ES-I3 (cell line): ENCODE measurements around the gene COPS8.

ENCODE experiments used
- H3K36me3 ChIP-seq: 2 replicates; pipeline ENCODE4 v1.6.1; 2013; ENCODE audit warnings: mild to moderate bottlenecking, low read length, control low read depth, moderate library complexity; ENCODE audit not compliant: insufficient read depth
- H3K4me1 ChIP-seq: 2 replicates; pipeline ENCODE4 v1.6.1; 2013; ENCODE audit warnings: mild to moderate bottlenecking, control low read depth, low read length; ENCODE audit not compliant: insufficient read depth
- H3K9ac ChIP-seq: 2 replicates; pipeline ENCODE4 v1.6.1; 2013; ENCODE audit warnings: low read depth, mild to moderate bottlenecking, low read length, moderate library complexity
- H3K9me3 ChIP-seq: 2 replicates; pipeline ENCODE4 v1.6.1; 2013; ENCODE audit warnings: mild to moderate bottlenecking, low read length, moderate library complexity; ENCODE audit not compliant: control insufficient read depth, insufficient read depth

COPS8 gene

DNA sequence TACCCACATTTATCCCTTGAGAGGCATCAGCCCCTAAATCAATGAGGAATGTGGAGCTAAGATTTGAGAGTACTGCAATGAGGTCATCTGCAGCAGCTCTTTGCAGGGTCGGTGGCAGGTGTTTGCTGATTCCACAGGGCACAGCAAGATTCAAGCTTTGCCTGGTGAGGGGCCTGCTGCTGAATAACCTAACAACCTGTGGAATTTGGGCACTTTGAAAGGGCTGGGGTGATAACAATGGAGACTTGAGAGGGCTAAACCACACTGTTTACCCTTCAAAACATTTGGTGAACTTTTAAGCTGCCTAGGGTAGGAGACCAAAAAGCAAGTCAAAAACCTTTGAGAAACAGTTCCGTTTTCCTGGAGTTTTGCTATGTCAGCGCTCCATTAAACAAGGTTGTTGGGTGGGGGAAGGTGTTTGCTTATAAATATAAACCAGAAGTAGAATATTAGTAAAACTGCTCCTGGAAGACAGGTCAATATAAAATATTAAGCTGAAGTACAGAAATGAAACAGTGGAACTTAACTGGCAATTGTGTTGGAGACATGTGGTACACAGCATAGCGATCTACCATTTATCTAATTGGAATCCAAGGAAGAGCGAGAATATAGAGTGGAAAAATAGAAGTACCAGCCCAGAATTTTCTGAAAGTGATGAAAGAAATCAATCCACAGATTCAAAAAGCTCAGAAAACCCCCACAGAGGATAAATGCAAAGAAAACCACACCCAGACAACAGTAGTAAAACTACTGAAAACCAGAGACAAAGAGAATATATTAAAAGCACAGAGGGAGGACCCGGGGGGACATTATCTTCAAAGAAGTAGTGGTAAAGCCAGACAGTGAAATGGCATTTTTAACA is 15.7 kb downstream of the COPS8 start:
- Histone ChIP-seq H3K9me3 (no peaks in the 10 kb centered on the region), H3K9ac (no peak overlapping the region), H3K4me1 (no peaks in the 10 kb centered on the region; the same call in 1 of the 2 replicates), H3K36me3 (peaks cover 8% of the 10 kb centered on the region)

DNA sequence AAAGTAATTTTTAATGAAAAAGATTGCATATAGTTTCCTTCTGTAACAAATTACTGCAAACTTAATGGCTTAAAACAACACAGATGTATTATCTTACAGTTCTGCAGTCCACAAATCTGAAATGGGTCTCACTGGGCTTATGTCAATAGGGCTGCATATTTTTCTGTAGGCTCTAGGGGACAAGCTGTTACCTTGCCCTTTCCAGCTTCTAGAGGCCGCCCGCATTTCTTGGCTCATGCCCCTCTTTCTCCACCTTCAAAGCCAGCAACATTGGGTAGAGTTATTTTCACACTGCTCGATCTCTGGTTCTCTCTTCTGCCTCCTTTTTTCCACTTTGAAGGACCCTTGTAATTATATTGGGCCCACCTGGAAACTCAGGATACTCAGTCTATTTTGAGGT is 16.7 kb downstream of the COPS8 start:
- Histone ChIP-seq H3K9me3 (no peaks in the 10 kb centered on the region), H3K36me3 (peaks cover 1% of the 10 kb centered on the region), H3K9ac (no peak overlapping the region), H3K4me1 (no peaks in the 10 kb centered on the region)

DNA sequence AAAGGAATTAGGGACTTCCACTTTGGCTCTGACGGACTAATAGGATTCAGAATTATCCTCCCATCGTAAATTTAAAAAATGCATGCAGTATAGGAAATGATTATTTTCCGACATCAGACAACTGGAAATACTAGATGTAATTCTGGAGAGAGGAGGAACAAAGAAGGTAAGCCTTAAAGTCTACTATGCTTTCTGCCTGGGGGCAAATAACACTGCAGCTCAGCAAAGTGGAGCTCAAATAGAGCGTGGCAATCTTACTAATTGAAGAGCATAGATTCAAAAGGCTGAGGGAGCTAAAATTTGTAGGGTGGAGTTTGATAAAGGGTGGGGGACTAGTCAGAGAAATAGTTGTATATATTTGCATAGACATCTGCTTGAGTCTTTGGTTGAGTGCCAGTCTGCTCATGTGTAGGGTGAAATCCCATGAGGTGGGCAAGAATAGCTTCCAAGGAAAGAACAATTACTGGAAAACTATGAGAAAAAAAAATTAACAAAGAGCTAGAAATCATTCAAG is 23.8 kb downstream of the COPS8 start:
- Histone ChIP-seq H3K9ac (no peak overlapping the region), H3K4me1 (no peaks in the 10 kb centered on the region), H3K9me3 (no peaks in the 10 kb centered on the region; the same call in 1 of the 2 replicates), H3K36me3 (no peaks in the 10 kb centered on the region)

DNA sequence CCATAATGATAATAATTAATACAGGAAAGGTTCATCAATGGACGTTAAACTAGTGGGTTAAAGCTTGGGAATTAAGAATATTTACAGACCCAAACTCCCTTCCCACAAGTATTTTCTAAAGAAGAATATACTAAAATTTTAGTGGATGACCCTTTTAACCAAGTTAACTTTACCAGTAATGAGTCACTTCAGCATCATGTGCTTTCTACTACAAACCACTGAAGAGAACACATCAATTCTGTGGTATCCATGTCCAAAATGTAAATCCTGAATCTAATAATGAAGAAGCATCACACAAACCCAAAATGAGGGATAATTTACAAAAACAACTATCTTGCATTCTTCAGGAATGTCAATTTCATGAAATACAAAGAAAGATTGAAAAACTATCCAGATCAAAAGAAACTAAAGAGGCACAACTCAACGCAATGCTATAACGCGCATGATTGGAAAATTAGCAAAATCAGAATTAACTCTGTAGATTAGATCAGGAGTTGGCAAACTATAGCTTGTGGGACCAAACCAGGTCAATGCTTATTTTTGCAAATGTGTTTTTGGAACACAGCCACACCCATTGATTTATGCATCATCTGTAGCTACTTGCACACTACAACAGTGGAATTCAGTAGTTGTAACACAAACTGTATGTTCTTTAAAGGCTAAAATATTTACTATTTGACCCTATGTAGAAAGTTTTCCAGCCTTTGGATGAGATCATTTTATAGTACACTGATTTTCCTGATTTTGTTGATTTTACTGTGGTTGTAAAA is 27.5 kb downstream of the COPS8 start:
- Histone ChIP-seq H3K4me1 (no peaks in the 10 kb centered on the region), H3K9ac (no peak overlapping the region), H3K36me3 (0 out of 2 replicates have a peak, but pooled peaks cover 4% of the 10 kb centered on the region), H3K9me3 (no peaks in the 10 kb centered on the region; the same call in 1 of the 2 replicates)

DNA sequence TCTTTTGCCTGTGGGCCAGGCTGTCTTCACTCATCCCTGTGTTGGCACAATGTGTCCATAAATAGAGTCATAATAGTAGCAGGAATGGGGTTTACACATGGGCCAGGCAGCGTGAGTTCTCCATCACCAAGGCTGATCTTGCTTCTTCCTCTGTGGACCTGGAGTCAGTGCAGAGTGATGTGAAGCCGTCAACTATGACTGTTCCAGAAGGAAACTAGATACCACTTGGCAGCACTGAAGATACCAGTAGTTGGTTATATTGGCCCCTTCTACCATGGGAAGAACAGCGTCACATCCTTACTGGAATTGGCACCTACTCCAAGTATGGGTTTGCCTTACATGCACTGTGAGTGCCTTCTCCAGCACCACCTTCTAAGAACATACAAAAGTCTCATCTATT is 30.2 kb downstream of the COPS8 start:
- H3K9ac ChIP-seq = no peak overlapping the region
- no peaks in the 10 kb centered on the region for H3K4me1 ChIP-seq
- 0 out of 2 replicates have a peak, but pooled peaks cover 4% of the 10 kb centered on the region for H3K36me3 ChIP-seq
- no peaks in the 10 kb centered on the region for H3K9me3 ChIP-seq

DNA sequence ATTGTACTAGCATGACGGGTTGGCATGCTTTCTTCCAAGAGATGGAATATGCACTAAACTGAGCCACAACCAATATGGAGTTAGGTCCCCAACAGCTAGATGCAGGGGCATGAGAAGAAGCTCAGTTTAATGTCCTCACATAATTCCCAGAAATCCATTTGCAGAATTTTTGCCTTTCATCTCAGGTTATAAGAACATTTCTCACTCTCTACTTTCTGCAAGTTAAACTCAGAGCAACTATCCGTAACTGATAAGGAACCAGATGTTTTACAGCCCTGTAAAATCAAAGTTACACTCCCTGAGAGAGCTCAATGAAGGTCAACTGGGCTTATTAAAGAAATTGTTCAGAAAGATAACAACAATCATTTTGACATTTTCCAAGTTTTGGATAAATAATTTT is 30.7 kb downstream of the COPS8 start:
- Histone ChIP-seq H3K4me1 (no peaks in the 10 kb centered on the region), H3K36me3 (0 out of 2 replicates have a peak, but pooled peaks cover 4% of the 10 kb centered on the region), H3K9ac (no peak overlapping the region), H3K9me3 (no peaks in the 10 kb centered on the region)

DNA sequence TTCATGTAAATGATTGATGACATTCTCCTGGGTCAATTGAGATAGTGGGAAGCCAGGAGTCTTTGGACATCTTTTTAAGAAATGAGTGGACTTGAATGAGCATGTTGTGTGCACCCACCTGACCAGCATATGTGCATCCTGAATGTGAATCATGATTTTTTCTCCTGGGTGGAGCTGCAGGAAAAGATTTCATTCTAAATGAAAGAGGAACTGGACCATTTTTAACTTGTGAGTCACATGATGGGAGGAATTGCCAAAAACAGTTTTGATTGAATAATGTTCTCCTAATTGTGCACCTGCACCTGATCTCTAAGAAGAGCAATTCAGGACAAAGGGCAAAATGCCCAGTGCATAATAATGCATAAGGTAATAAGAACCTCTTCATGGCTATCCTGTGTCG is 32.3 kb downstream of the COPS8 start:
- no peaks in the 10 kb centered on the region for H3K4me1 ChIP-seq

DNA sequence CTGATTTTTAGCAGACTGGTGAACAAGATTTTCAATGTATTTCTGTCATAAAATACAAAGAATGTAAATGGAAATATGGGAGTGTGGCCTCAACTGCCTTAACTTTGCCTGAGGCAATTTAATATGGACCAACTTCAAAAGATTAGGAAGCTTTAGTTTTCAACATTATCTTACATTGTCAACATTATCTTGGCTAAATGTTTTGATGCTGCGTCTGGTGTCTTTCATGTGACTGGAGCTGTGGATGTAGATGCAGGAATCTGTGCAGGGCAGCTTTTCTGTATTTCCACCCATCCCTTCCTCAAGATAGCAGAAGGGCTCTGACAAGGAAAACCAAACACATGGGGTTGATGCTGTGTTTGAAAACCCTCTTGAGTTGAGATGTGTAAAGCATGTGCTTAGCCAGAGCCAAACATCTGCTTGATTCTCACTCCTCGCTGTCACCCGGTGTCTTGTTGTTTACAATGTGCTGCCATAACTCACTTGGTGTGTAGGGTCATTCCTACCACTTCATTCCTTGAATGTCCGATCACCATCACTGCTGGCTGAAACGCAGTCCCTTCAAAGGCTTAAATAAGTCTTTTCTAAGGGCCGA is 33.0 kb downstream of the COPS8 start:
- Histone ChIP-seq H3K36me3 (0 out of 2 replicates have a peak, but pooled peaks cover 4% of the 10 kb centered on the region), H3K9me3 (no peaks in the 10 kb centered on the region; the same call in 1 of the 2 replicates), H3K9ac (no peak overlapping the region), H3K4me1 (no peaks in the 10 kb centered on the region)

More for the DNA sequence above, 32.3 kb downstream of the COPS8 start:
- Histone ChIP-seq H3K9me3 (no peaks in the 10 kb centered on the region; the same call in 1 of the 2 replicates), H3K36me3 (0 out of 2 replicates have a peak, but pooled peaks cover 4% of the 10 kb centered on the region), H3K9ac (no peak overlapping the region)

DNA sequence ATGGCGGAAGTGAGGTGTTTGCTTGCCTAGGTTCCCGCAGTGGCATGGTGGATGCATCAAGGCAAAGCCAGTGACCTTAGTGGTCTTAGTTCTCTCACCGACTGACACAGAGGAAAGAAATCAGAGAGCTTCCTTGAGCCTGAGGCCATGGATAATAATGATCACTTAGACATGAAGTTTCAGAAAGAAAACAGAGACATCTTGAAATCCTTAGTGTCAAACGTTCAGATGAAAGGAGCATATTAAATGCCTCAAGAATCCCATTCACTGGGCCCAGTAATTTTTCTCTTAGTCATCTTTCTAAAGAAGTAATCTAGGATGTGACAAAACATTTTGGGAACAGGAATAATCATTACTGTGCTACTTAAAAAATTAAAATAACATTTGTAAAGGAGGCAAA is 35.2 kb downstream of the COPS8 start:
- H3K9me3 ChIP-seq = no peaks in the 10 kb centered on the region; the same call in 1 of the 2 replicates
- H3K4me1 ChIP-seq = no peaks in the 10 kb centered on the region
- H3K36me3 ChIP-seq = 0 out of 2 replicates have a peak, but pooled peaks cover 4% of the 10 kb centered on the region
- no peak overlapping the region for H3K9ac ChIP-seq

DNA sequence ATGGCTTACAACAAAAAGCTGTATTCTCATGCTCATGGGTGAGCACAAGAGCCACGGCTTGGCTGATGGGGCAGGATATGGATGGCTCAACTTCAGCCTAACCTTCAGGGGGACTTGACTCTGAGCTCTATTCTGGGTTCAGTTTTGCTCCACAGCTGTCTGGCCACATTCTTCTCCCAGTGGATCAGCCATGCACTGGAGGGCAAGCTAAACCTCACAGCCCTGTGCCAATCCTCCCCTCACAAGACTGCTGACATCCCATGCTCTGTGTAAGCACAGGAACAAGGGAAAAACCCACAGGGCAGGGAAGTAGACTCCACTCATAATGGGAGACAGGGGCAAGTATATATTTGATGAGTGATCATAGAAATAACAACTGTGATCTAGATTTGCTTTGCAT is 35.6 kb downstream of the COPS8 start:
- H3K9me3 ChIP-seq = no peaks in the 10 kb centered on the region; the same call in 1 of the 2 replicates
- H3K9ac ChIP-seq = no peak overlapping the region
- H3K4me1 ChIP-seq = no peaks in the 10 kb centered on the region
- 0 out of 2 replicates have a peak, but pooled peaks cover 4% of the 10 kb centered on the region for H3K36me3 ChIP-seq

DNA sequence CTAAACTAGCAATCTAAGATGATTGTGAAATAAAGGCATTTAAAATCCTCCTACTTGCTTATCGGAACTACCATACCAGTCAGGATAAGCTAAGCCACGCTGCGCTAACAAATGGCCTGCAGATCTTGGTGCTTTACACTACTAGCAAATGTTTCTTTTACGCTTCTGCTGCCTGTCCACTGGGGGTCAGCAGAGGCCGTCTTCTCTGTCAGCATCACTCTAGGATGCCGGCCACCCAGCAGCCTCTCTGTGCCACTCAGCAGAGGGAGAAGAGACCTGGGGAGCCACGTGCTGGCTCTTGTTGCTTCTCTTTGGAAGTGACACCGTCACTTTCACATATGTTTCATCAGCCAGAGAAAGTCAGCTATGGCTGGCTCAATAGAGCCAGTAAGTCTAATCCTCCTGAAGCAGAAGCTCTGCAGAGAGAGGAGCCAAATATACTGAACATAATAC is 36.6 kb downstream of the COPS8 start:
- H3K9me3 ChIP-seq = no peaks in the 10 kb centered on the region; the same call in 1 of the 2 replicates
- no peak overlapping the region for H3K9ac ChIP-seq
- H3K36me3 ChIP-seq = 0 out of 2 replicates have a peak, but pooled peaks cover 3% of the 10 kb centered on the region
- no peaks in the 10 kb centered on the region; the same call in 1 of the 2 replicates for H3K4me1 ChIP-seq

DNA sequence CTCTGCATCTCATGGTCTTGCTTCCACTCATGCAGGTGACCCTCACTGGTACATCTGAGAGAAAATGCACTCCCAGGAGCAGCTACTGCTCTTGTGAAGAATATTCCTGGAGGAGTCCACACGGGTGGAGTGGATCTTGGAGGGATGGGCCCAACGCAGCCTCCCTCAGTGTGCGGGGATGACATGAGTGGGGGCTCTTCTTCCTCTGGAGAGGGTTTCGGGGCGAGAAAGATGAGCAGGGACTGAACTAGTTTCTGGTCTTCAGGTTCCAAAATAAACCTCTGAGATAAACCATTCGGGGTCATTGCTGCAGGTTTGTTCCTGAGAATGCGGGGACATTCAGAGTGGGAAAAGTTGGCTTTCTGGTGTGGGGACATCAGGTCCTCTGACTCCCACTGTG is 39.1 kb downstream of the COPS8 start:
- no peaks in the 10 kb centered on the region for H3K36me3 ChIP-seq

DNA sequence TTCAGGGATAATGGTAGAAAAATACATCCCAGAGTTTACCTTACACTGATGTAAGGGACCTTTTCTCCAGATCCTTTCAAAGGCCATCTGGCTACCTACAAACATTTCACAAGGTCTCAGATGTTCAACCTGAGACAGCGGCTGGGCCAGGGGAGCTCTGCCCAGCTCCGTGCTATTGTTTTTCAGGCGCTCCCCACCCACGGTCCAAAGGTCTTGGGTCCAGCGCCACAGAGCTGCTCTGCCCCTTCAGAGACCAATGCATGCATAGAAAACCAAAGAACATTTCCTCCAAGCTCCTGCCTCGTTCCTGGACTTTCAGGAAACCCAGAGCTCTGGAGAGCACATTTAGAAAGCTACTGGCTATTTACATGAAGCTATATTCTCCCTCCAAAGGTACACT is 40.3 kb downstream of the COPS8 start:
- no peak overlapping the region for H3K9ac ChIP-seq
- peaks cover 12% of the 10 kb centered on the region for H3K4me1 ChIP-seq
- no peaks in the 10 kb centered on the region for H3K36me3 ChIP-seq
- H3K9me3 ChIP-seq = no peaks in the 10 kb centered on the region; the same call in 1 of the 2 replicates

More for the DNA sequence above, 39.1 kb downstream of the COPS8 start:
- H3K9ac ChIP-seq = no peak overlapping the region
- no peaks in the 10 kb centered on the region; the same call in 1 of the 2 replicates for H3K9me3 ChIP-seq
- H3K4me1 ChIP-seq = peaks cover 12% of the 10 kb centered on the region
